HG03159 (cell line): Measurements from ENCODE around the gene NUFIP2.
"Not testable (repeated sequence)": the region's sequence is repeated elsewhere in the genome, so short reads cannot be mapped to it uniquely, and the experiment has no call there.

ENCODE experiments used
- ATAC-seq: cut with Tn5 transposase; IDR thresholded peaks from one replicate; pipeline ENCODE4 v1.9.1; 2021; ENCODE audit warnings: mild to moderate bottlenecking, moderate library complexity; ENCODE audit not compliant: unreplicated experiment

NUFIP2 gene

GRCh38 chr17:29293890-29294579 lies at the start of gene NUFIP2:
TSS of gene NUFIP2 (minus strand) at chr17:29294148. CDS start at chr17:29294059, 89 bp downstream.
- peak; percentile 79 for ATAC-seq

- ATAC-seq = no peak
Measured at GRCh38 chr17:29342158-29342765, 48.3 kb upstream of the NUFIP2 start.

GRCh38 chr17:29341726-29342125 lies 47.8 kb upstream of the NUFIP2 start:
- ATAC-seq = no peak

- ATAC-seq = not testable (repeated sequence)
Measured at GRCh38 chr17:29339016-29339415, 45.1 kb upstream of the NUFIP2 start.

GRCh38 chr17:29331708-29332085 lies 37.7 kb upstream of the NUFIP2 start:
- no peak for ATAC-seq

GRCh38 chr17:29331075-29331707 lies 37.2 kb upstream of the NUFIP2 start:
- ATAC-seq = no peak

- no peak for ATAC-seq
Measured at GRCh38 chr17:29327412-29327811, 33.5 kb upstream of the NUFIP2 start.

- no peak for ATAC-seq
Measured at GRCh38 chr17:29326023-29326813, 32.3 kb upstream of the NUFIP2 start.

- ATAC-seq = no peak
Measured at GRCh38 chr17:29322363-29322762, 28.4 kb upstream of the NUFIP2 start.

GRCh38 chr17:29303386-29303785 lies 9.4 kb upstream of the NUFIP2 start:
- no peak for ATAC-seq

GRCh38 chr17:29299031-29299430 lies 5.1 kb upstream of the NUFIP2 start:
- ATAC-seq = no peak

GRCh38 chr17:29295420-29295819 lies 1.5 kb upstream of the NUFIP2 start:
- ATAC-seq = no peak

GRCh38 chr17:29294580-29294900 lies 592 bp upstream of the NUFIP2 start:
- ATAC-seq = no peak

- no peak for ATAC-seq
Measured at GRCh38 chr17:29292992-29293889, 707 bp downstream of the NUFIP2 start.

- no peak for ATAC-seq
Measured at GRCh38 chr17:29292071-29292991, 1.6 kb downstream of the NUFIP2 start.

GRCh38 chr17:29291163-29291752 lies 2.7 kb downstream of the NUFIP2 start:
- no peak for ATAC-seq

- ATAC-seq = no peak
Measured at GRCh38 chr17:29289852-29290251, 4.1 kb downstream of the NUFIP2 start.

GRCh38 chr17:29283961-29284360 lies 10.0 kb downstream of the NUFIP2 start:
- ATAC-seq = no peak

GRCh38 chr17:29283496-29283895 lies 10.5 kb downstream of the NUFIP2 start:
- ATAC-seq = no peak
